HEK293T (cell line): ENCODE data around the gene EMX1.

Experiments used
- FOXK2 ChIP-seq: fragments of 450-650 bp; IDR thresholded peaks from 2 replicates; pipeline ENCODE4 v1.6.1; 2016; ENCODE audit warnings: mild to moderate bottlenecking
- LEF1 ChIP-seq: fragments of 450-650 bp; IDR thresholded peaks from 2 replicates; pipeline ENCODE4 v1.6.1; 2017; ENCODE audit warnings: mild to moderate bottlenecking, borderline replicate concordance
- NFRKB ChIP-seq: fragments of 450-650 bp; IDR thresholded peaks from 2 replicates; pipeline ENCODE4 v1.6.1; 2016; ENCODE audit warnings: mild to moderate bottlenecking, moderate library complexity
- ZNF384 ChIP-seq: fragments of 450-650 bp; IDR thresholded peaks from 2 replicates; pipeline ENCODE4 v1.6.1; 2016
- TF ChIP-seq, protein P1 (sequence below): fragments of 450-650 bp; IDR thresholded peaks from 2 replicates; pipeline ENCODE4 v1.6.1; 2016

DNA sequence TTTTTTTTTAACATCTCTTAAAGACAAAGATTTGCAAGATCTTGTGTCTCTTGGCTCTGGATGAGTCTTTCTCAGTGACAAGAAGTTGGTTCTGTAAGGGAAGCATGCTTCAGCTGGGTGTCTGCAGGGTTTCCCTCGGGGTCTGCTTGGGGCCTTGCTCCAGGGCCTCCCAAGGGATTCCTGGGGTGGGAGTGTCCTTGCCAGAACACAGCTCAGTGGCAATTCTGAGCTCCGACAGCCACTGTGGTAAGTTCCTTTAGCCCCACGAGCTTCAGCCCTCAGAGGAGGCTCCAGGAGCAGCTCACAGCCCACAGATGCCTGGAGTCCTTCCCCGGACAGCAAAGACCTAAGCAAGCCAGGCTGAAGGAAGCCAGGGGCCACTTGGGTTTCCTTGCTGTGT, 52.4 kb downstream of the EMX1 start:
- TF ChIP-seq LEF1 (no peak), NFRKB (no peak), ZNF384 (no peak), FOXK2 (no peak)
- TF ChIP-seq, protein P1, sequence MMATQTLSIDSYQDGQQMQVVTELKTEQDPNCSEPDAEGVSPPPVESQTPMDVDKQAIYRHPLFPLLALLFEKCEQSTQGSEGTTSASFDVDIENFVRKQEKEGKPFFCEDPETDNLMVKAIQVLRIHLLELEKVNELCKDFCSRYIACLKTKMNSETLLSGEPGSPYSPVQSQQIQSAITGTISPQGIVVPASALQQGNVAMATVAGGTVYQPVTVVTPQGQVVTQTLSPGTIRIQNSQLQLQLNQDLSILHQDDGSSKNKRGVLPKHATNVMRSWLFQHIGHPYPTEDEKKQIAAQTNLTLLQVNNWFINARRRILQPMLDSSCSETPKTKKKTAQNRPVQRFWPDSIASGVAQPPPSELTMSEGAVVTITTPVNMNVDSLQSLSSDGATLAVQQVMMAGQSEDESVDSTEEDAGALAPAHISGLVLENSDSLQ = no peak
